ENCODE results near the gene TULP1. TPM values are rescaled to one million over a fixed set of nuclear protein-coding genes. Genes with fewer than 3 reads are reported as not detected.
A peak's percentile ranks its signal among the peaks of the same experiment; 100 is the strongest.

The TULP1 gene
- total RNA-seq, 1 experiment from 2014 or later, result not detected

GRCh38 chr6:35491558-35492257 lies 21.0 kb downstream of the TULP1 start:
- Mint-ChIP-seq H3K27me3 (ENCODE audit: insufficient read depth, unreplicated experiment) (no peaks in the 10 kb centered on the region), H3K9me3 (ENCODE audit: unreplicated experiment) (no peaks in the 10 kb centered on the region), H3K4me3 (ENCODE audit: unreplicated experiment) (no peak overlapping the region), H3K4me1 (ENCODE audit: insufficient read depth, unreplicated experiment) (peaks cover 35% of the 10 kb centered on the region), H3K27ac (ENCODE audit: low read depth, unreplicated experiment) (no peak overlapping the region), H3K36me3 (ENCODE audit: insufficient read depth, unreplicated experiment) (no peaks in the 10 kb centered on the region)
- intact Hi-C loops (cut with micrococcal nuclease), result no loop called here
- no peak for TF ChIP-seq CTCF (IDR thresholded peaks at IDR 0.05; ENCODE audit: unreplicated experiment)
- BruUV-seq (replicated peaks), result no TSS peak
- CTCF ChIA-PET, result no interaction called here
- no peak for DNase-seq (ENCODE audit: unreplicated experiment)
- POLR2A ChIA-PET, result no interaction called here

DNA sequence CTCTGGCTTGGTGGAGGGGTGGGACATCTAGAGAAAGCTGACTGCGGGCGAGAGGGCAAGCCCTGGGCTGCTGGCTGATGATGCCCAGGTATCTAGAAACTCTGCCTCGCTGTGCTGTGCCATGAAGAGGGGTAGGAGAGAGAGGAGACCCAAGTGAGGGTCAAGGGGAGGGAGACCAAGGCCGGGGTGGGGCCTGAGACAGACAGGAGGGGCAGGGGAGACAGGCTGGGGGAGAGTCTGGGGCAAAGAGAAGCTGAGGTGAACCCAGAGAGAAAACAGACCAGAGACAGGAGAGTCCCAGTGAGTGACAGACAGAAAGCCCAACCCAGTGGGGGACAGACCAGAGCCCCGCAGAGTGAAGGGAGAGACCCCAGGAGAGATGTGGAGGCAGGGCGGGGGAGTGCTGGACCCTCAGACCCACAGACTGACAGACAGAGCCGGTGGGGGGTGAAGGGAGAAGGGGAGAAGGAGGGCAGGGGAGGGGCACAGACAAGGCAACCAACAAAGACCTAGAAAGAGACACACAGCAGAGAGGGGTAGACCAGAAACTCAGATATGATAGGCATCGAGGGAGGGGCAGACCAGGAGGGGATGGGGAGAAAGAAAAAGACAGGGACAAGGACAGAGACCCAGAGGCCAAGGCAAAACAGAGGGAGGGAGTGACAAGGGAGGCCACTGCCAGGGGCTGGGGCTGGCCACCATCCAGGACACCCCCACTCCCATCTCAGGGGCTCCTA lies 21.7 kb downstream of the TULP1 start:
- Mint-ChIP-seq H3K4me1 (ENCODE audit: insufficient read depth, unreplicated experiment) (peaks cover 37% of the 10 kb centered on the region), H3K36me3 (ENCODE audit: insufficient read depth, unreplicated experiment) (no peaks in the 10 kb centered on the region), H3K27ac (ENCODE audit: low read depth, unreplicated experiment) (no peak overlapping the region), H3K27me3 (ENCODE audit: insufficient read depth, unreplicated experiment) (no peaks in the 10 kb centered on the region), H3K9me3 (ENCODE audit: unreplicated experiment) (no peaks in the 10 kb centered on the region), H3K4me3 (ENCODE audit: unreplicated experiment) (no peak overlapping the region)
- no peak for DNase-seq (ENCODE audit: unreplicated experiment)
- BruUV-seq (replicated peaks), result no TSS peak
- no peak for TF ChIP-seq CTCF (IDR thresholded peaks at IDR 0.05; ENCODE audit: unreplicated experiment)
- intact Hi-C loops (cut with micrococcal nuclease), result no loop called here
- CTCF ChIA-PET, result no interaction called here
- POLR2A ChIA-PET, result no interaction called here

DNA sequence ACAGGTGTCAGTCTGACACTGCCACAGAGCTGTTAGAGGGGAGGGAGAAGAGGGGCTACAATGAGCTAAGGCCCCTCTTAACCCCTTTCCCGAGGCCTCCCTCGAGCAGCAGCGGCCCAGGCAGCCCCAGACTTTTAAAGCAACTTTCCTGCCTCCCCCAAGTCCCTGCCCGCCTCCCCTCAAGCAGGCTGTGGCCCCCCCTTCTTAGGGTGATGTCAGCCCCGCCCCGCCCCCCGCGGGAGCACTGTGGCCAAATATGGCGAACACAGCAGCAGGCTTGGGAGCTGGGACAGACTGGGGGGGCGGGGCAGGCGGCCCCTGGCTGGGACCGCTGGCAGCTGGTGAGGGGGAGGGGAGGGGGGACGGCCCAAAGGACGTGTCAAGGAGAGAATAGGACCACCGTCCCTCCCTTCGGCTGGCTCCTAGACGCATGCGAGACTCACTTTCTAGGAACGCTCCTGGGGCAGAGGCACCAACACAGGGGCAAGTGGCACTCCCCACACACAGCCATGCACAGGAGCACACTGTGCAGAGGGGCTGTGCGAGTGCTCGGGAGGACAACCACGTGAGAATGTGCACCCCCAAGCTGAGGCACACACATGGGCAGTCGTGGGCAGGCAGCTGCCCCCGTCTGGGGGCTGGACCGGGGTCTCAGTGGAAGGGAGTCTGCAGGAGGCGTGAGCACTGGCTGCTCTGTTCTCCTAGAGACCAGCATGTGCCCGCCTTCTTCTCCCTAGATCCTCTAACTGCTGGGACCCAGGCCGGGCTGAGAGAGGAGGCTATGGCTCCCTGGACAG lies 22.5 kb downstream of the TULP1 start:
- Mint-ChIP-seq H3K36me3 (ENCODE audit: insufficient read depth, unreplicated experiment) (peaks cover 6% of the 10 kb centered on the region), H3K27me3 (ENCODE audit: insufficient read depth, unreplicated experiment) (no peaks in the 10 kb centered on the region), H3K4me1 (ENCODE audit: insufficient read depth, unreplicated experiment) (peaks cover 41% of the 10 kb centered on the region), H3K27ac (ENCODE audit: low read depth, unreplicated experiment) (no peak overlapping the region), H3K9me3 (ENCODE audit: unreplicated experiment) (no peaks in the 10 kb centered on the region), H3K4me3 (ENCODE audit: unreplicated experiment) (no peak overlapping the region)
- DNase-seq (ENCODE audit: unreplicated experiment), result no peak
- intact Hi-C loops (cut with micrococcal nuclease), result no loop called here
- POLR2A ChIA-PET, result interaction anchor here (0.6 to 4.7 kb wide), 3 partner anchors 19 to 41 kb away, joined by 3 to 19 read pairs (median 5); partner anchors contain the start of gene RPL10A
- TF ChIP-seq CTCF (IDR thresholded peaks at IDR 0.05; ENCODE audit: unreplicated experiment), result no peak
- BruUV-seq (replicated peaks), result no TSS peak
- CTCF ChIA-PET, result no interaction called here

DNA sequence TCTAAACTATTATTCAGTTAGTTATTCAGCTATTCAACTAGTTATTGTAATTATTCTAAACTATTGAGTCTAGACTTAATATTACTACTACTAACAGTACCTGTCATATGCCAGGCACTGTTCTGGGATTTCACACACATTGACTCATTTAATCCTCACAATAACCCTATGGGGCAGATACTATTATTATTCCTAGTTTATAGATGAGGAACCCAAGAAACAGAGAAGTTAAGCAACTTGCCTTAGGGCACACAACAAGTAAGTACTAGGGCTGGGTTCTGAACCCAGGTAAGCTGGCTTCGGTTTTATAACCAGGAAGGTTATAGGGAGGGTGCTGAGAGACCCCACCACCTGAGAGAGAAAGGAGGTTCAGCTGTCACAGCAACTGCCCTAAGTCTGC lies 23.6 kb downstream of the TULP1 start:
- intact Hi-C loops (cut with micrococcal nuclease), result no loop called here
- no TSS peak for BruUV-seq (replicated peaks)
- Mint-ChIP-seq H3K9me3 (ENCODE audit: unreplicated experiment) (no peaks in the 10 kb centered on the region), H3K36me3 (ENCODE audit: insufficient read depth, unreplicated experiment) (peaks cover 6% of the 10 kb centered on the region), H3K4me1 (ENCODE audit: insufficient read depth, unreplicated experiment) (peaks cover 47% of the 10 kb centered on the region), H3K27me3 (ENCODE audit: insufficient read depth, unreplicated experiment) (no peaks in the 10 kb centered on the region), H3K27ac (ENCODE audit: low read depth, unreplicated experiment) (no peak overlapping the region), H3K4me3 (ENCODE audit: unreplicated experiment) (no peak overlapping the region)
- ChIA-PET CTCF (no interaction called here), POLR2A (interaction anchor here (0.8 to 4.7 kb wide), 3 partner anchors 15 to 20 kb away, joined by 3 to 19 read pairs (median 5); partner anchors contain the start of gene RPL10A)
- DNase-seq (ENCODE audit: unreplicated experiment), result peak; percentile 27
- TF ChIP-seq CTCF (IDR thresholded peaks at IDR 0.05; ENCODE audit: unreplicated experiment), result no peak
